Muscle of leg (tissue), 11 donors: ENCODE measurements around the gene ZNF280A. TPM values are rescaled to one million over a fixed set of nuclear protein-coding genes. Genes with fewer than 3 reads are reported as not detected.
"Not testable (repeated sequence)": the region's sequence is repeated elsewhere in the genome, so short reads cannot be mapped to it uniquely, and the experiment has no call there.

Experiments used
- DNase-seq: peaks from one replicate; pipeline ENCODE4 v3.0.0; 2013
- H3K27ac ChIP-seq: one replicate; pipeline ENCODE4 v1.5.1; 2013; ENCODE audit warnings: mild to moderate bottlenecking, low read length, control low read depth
- H3K27me3 ChIP-seq: one replicate; pipeline ENCODE4 v1.6.1; 2013; ENCODE audit warnings: low read length; ENCODE audit not compliant: control insufficient read depth, insufficient read depth
- H3K36me3 ChIP-seq: one replicate; pipeline ENCODE4 v1.6.1; 2013; ENCODE audit warnings: low read length; ENCODE audit not compliant: control insufficient read depth, insufficient read depth
- H3K4me1 ChIP-seq: one replicate; pipeline ENCODE4 v1.6.1; 2013; ENCODE audit warnings: low read length; ENCODE audit not compliant: control insufficient read depth, insufficient read depth
- H3K4me3 ChIP-seq: one replicate; pipeline ENCODE4 v1.5.1; 2013; ENCODE audit warnings: low read length, control low read depth
- H3K9me3 ChIP-seq: replicated peaks from 2 replicates; pipeline ENCODE4 v1.6.1; 2013; ENCODE audit warnings: low read depth, low read length; ENCODE audit not compliant: control insufficient read depth
- whole genome bisulfite sequencing: methylation state at CpG from one replicate; pipeline ENCODE4 v1.1.5; 2013; ENCODE audit warnings: missing lambda C conversion rate; ENCODE audit not compliant: insufficient coverage; 5-methylcytosine and 5-hydroxymethylcytosine counted together
- polyA plus RNA-seq, 8 donors: library from polyadenylated mRNA; unstranded; fragments of 120-200 nt; gene quantifications; one replicate each; pipeline versions ENCODE4 v1.2.1 to v1.2.3, GENCODE V29; 2013; ENCODE audit warnings: inconsistent platforms in 1 of 8, low replicate concordance in 1 of 8; ENCODE audit not compliant: insufficient read length in 8 of 8, insufficient read depth in 1 of 8
- total RNA-seq: library from RNA; stranded (reverse); fragments of 120-200 nt; gene quantifications from one replicate; pipeline ENCODE4 v1.2.4, GENCODE V29; 2013

The ZNF280A gene
- total and polyA plus RNA-seq, 9 donors = 0.08 to 0.09 TPM; not detected in 7

- 100% methylated on average over 2 of the region's 2 CpGs for WGBS
- Histone ChIP-seq H3K36me3 (no peaks in the 10 kb centered on the region), H3K27ac (no peak overlapping the region), H3K4me3 (no peak overlapping the region), H3K4me1 (peaks cover 14% of the 10 kb centered on the region), H3K27me3 (no peaks in the 10 kb centered on the region), H3K9me3 (peaks cover 2% of the 10 kb centered on the region)
- DNase-seq = no peak
Measured at GRCh38 chr22:22513619-22514018, 6.5 kb downstream of the ZNF280A start.

GRCh38 chr22:22512951-22513350 lies 7.1 kb downstream of the ZNF280A start:
- peaks cover 17% of the 10 kb centered on the region for H3K4me1 ChIP-seq
- no peaks in the 10 kb centered on the region for H3K27me3 ChIP-seq
- H3K9me3 ChIP-seq = peaks cover 2% of the 10 kb centered on the region
- 40% methylated on average over 2 of the region's 5 CpGs for WGBS
- no peaks in the 10 kb centered on the region for H3K36me3 ChIP-seq
- peak; percentile 5 for DNase-seq
- no peak overlapping the region for H3K27ac ChIP-seq
- no peak overlapping the region for H3K4me3 ChIP-seq

DNA sequence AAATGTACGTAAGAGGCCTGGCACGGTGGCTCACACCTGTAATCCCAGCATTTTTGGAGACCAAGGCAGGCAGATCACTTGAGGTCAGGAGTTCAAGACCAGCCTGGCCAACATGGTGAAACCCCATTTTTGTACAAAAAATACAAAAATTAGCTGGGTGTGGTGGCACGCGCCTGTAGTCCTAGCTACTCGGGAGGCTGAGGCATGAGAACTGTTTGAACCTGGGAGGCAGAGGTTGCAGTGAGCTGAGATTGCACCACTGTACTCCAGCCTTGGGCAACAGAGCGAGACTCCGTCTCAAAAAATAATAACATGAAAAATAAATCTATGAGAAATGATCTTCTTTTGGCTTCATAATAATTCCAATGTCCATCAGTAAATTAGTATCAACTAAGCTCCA lies 9.2 kb downstream of the ZNF280A start:
- H3K27ac ChIP-seq, DNase-seq, H3K27me3 ChIP-seq, H3K4me3 ChIP-seq, H3K36me3 ChIP-seq, H3K9me3 ChIP-seq: not testable (repeated sequence)
- WGBS = 94% methylated on average over 3 of the region's 7 CpGs
- H3K4me1 ChIP-seq = peaks cover 18% of the 10 kb centered on the region

GRCh38 chr22:22509912-22510311 lies 10.2 kb downstream of the ZNF280A start:
- not testable (repeated sequence) for H3K9me3 ChIP-seq, H3K27ac ChIP-seq, H3K36me3 ChIP-seq, DNase-seq, H3K27me3 ChIP-seq, H3K4me3 ChIP-seq
- peaks cover 15% of the 10 kb centered on the region for H3K4me1 ChIP-seq
- 87% methylated on average over 3 of the region's 6 CpGs for WGBS

DNA sequence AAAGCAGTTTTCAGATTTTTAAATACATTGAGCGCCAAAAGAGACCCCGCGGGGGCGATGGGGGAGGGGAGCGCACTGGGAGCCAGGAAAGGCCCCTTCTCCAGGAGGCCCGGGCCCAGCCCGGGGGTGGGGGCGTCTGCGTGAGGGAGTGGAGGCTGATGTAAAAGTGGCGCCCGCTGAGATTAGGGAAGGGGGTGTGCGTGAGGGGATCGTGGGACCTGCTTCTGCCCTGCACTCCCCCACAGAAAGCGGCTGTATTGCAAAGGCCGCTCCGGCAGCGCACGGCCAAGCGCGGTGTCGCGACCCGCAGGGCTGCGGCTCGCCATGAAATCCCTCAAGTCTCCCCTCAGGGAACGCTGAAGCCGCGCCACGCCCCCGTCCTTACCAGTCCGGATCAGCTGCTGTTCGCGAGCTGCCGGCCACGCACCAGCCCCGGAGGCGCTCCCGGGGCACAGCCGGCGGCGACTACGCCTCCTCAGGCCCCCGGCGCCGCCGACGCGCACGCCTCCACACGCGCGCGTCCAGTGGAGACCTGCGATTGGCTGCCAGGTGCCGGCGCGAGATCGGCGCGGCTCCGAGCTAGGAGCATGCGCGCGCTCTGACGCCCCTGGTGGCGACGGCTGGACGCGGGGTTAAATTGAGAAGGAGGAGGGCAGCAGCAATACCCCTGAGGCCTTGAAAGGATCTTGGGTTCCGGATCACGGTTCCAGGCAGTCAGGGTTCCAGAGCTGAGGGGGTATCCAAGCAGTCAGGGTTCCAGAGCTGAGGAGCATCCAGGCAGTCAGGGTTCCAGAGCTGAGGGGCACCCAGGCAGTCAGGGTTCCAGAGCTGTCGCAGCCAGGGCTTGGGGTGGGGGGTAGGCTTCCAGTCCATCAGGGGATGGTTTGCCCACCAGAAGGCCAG lies 11.5 kb downstream of the ZNF280A start, which contains the start of gene ZNF280B:
TSS of gene ZNF280B (minus strand) at position 469 of the 903 bp plus-strand sequence. CDS start 19,344 bp downstream, outside the sequence.
- Histone ChIP-seq H3K27me3 (no peaks in the 10 kb centered on the region), H3K4me1 (peaks cover 7% of the 10 kb centered on the region), H3K27ac (no peak within 1 kb of the TSS), H3K36me3 (no peaks in the 10 kb centered on the region), H3K9me3 (peaks cover 2% of the 10 kb centered on the region), H3K4me3 (peak within 1 kb of the TSS; percentile 63)
- WGBS = under 1% methylated on average over 62 of the region's 72 CpGs
- DNase-seq = peak; percentile 88

DNA sequence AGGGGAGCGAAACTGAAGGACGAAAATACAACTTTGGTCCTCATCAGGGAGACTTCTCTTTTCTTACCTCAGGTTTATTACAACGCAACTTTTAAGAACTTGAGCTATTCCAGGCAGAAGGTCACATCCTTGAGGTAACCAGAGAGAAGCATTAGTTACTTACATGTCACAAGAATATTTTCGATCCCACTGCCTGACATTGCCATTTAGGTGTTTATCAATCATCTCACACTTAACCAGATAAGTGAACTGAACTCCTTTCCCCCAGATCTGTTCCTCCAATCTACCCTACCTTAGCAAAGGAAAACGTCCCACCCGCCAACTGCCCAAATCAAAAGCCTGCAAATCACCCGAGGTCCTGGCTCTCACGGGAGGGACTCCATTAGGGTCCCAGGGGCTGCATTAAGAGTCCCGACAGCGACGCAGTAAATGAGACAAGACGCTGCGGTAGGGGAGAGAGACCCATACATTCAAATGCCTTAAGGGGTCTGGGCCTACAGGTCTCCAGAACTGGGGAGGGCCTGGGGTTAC lies 12.3 kb downstream of the ZNF280A start:
- Histone ChIP-seq H3K27me3 (no peaks in the 10 kb centered on the region), H3K4me1 (peaks cover 7% of the 10 kb centered on the region), H3K4me3 (peak overlapping the region; percentile 63), H3K27ac (no peak overlapping the region), H3K36me3 (no peaks in the 10 kb centered on the region), H3K9me3 (peaks cover 2% of the 10 kb centered on the region)
- WGBS = 14% methylated on average over 9 of the region's 13 CpGs
- peak; percentile 8 for DNase-seq

GRCh38 chr22:22506736-22507135 lies 13.3 kb downstream of the ZNF280A start:
- Histone ChIP-seq H3K4me1 (peaks cover 7% of the 10 kb centered on the region), H3K4me3 (no peak overlapping the region), H3K27me3 (no peaks in the 10 kb centered on the region), H3K36me3 (no peaks in the 10 kb centered on the region), H3K9me3 (peaks cover 2% of the 10 kb centered on the region), H3K27ac (no peak overlapping the region)
- DNase-seq = no peak
- WGBS = no CpG with 5 or more reads among the region's 1 CpG

DNA sequence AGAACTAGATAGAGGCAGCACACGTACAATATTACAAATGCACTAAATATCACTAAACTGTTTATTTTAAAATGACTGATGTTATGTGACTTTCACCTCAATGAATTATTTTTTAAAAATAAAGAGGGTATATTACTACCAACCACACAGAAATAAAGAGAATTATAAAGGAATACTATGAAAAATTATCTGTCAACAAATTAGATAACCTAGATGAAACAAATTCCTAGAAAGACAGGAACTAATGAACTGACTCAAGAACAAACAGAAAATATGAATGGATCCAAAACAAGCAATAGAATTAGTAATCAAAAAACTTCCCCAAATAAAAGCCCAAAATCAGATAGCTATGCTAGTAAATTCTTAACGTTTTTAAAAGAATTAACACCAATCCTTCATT lies 21.8 kb downstream of the ZNF280A start:
- peaks cover 6% of the 10 kb centered on the region for H3K36me3 ChIP-seq
- no CpG with 5 or more reads among the region's 2 CpGs for WGBS
- DNase-seq = no peak

DNA sequence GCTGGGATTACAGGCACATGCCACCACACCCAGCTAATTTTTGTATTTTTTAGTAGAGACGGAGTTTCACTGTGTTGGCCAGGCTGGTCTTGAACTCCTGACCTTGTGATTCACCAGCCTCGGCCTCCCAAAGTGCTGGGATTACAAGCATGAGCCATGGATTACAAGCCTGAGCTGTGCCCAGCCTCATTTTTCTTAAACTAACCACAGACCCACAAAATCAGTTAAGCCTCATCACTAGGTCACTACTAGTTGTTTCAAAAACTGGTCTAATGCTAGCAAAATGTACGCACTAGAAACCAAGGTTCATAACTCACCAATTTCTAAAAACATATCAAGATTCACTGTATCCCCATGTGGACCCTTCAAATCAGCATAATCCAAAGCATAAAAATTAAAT lies 28.5 kb downstream of the ZNF280A start:
- WGBS = 89% methylated on average over 3 of the region's 3 CpGs
- not testable (repeated sequence) for H3K27ac ChIP-seq, H3K9me3 ChIP-seq, DNase-seq, H3K4me3 ChIP-seq, H3K4me1 ChIP-seq, H3K27me3 ChIP-seq, H3K36me3 ChIP-seq

More for the DNA sequence above, 21.8 kb downstream of the ZNF280A start:
- Histone ChIP-seq H3K27ac (no peak overlapping the region), H3K4me1 (no peaks in the 10 kb centered on the region), H3K9me3 (no peaks in the 10 kb centered on the region), H3K4me3 (no peak overlapping the region), H3K27me3 (no peaks in the 10 kb centered on the region)

DNA sequence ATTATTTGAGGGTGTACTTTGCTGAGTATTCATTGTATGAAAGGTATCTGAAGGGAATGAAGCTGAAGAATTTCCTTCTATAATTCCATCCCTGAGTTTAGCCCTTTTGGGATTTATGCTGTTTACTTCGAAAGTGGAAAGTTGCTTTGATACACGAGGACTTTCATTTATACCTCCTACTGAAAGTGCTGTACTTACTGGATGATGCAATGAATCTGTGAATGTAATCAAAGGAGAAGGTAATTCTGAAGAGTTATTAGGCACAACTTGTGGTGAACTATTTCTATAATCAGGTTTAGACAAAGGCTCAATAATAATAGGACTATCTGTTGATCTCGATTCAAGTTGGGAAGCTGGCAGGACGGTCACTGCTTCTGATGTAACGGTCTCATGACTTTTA lies 31.3 kb downstream of the ZNF280A start:
- no peak overlapping the region for H3K4me3 ChIP-seq
- H3K36me3 ChIP-seq = peaks cover 5% of the 10 kb centered on the region
- H3K27me3 ChIP-seq = no peaks in the 10 kb centered on the region
- DNase-seq = no peak
- H3K4me1 ChIP-seq = peaks cover 12% of the 10 kb centered on the region
- WGBS = 100% methylated on average over 1 of the region's 5 CpGs
- no peak overlapping the region for H3K27ac ChIP-seq
- H3K9me3 ChIP-seq = no peaks in the 10 kb centered on the region
